SH-SY5Y (cell line): ENCODE measurements around the gene EFCAB6.

Experiments used
- GATA2 ChIP-seq: IDR thresholded peaks from 2 replicates; pipeline ENCODE4 v1.6.1; 2011; ENCODE audit warnings: mild to moderate bottlenecking, low read depth, low read length
- GATA3 ChIP-seq: IDR thresholded peaks from 2 replicates; pipeline ENCODE4 v1.6.1; 2011; ENCODE audit warnings: low read depth, mild to moderate bottlenecking, low read length, moderate library complexity

The EFCAB6 gene

GRCh38 chr22:43851979-43852307 lies 39.8 kb upstream of the EFCAB6 start:
- no peak for TF ChIP-seq GATA2

- TF ChIP-seq GATA2, result no peak
- TF ChIP-seq GATA3, result no peak
Observed at GRCh38 chr22:43851058-43851978, 39.2 kb upstream of the EFCAB6 start.

GRCh38 chr22:43850529-43850928 lies 38.4 kb upstream of the EFCAB6 start:
- no peak for TF ChIP-seq GATA2
- no peak for TF ChIP-seq GATA3

GRCh38 chr22:43849731-43850130 lies 37.6 kb upstream of the EFCAB6 start:
- TF ChIP-seq GATA3, result no peak
- no peak for TF ChIP-seq GATA2

- no peak for TF ChIP-seq GATA3
- TF ChIP-seq GATA2, result no peak
Observed at GRCh38 chr22:43848366-43849171, 36.5 kb upstream of the EFCAB6 start.

- TF ChIP-seq GATA2 (no peak), GATA3 (no peak)
Observed at GRCh38 chr22:43847376-43848289, 35.5 kb upstream of the EFCAB6 start.

- TF ChIP-seq GATA2 (no peak), GATA3 (no peak)
Observed at GRCh38 chr22:43846966-43847365, 34.9 kb upstream of the EFCAB6 start.

- TF ChIP-seq GATA2, result no peak
Observed at GRCh38 chr22:43845981-43846380, 33.9 kb upstream of the EFCAB6 start.

- TF ChIP-seq GATA2 (no peak), GATA3 (no peak)
Observed at GRCh38 chr22:43844560-43845545, 32.7 kb upstream of the EFCAB6 start.

- no peak for TF ChIP-seq GATA3
- TF ChIP-seq GATA2, result no peak
Observed at GRCh38 chr22:43843783-43844530, 31.9 kb upstream of the EFCAB6 start.

- TF ChIP-seq GATA3, result no peak
- no peak for TF ChIP-seq GATA2
Observed at GRCh38 chr22:43841742-43842141, 29.6 kb upstream of the EFCAB6 start.

GRCh38 chr22:43840851-43841250 lies 28.7 kb upstream of the EFCAB6 start:
- TF ChIP-seq GATA3, result no peak
- TF ChIP-seq GATA2, result no peak

- TF ChIP-seq GATA3 (no peak), GATA2 (no peak)
Observed at GRCh38 chr22:43840431-43840830, 28.3 kb upstream of the EFCAB6 start.

- TF ChIP-seq GATA2 (no peak), GATA3 (no peak)
Observed at GRCh38 chr22:43839781-43840180, 27.7 kb upstream of the EFCAB6 start.
